Activated gamma-delta T cell (primary cell): ENCODE data around the gene NCKAP5.

Experiments
- DNase-seq: peaks from one replicate; lab custom pipeline; 2025; lab: John Stamatoyannopoulos, UW

NCKAP5 gene

GRCh38 chr2:132804051-132804450 is 764.2 kb downstream of the NCKAP5 start:
- DNase-seq, result no peak

- DNase-seq, result no peak
These were observed 769.9 kb downstream of the NCKAP5 start for GRCh38 chr2:132798341-132798740.

- DNase-seq, result no peak
These were observed 770.7 kb downstream of the NCKAP5 start for GRCh38 chr2:132797556-132797955.

GRCh38 chr2:132797071-132797470 is 771.2 kb downstream of the NCKAP5 start:
- no peak for DNase-seq

- no peak for DNase-seq
These were observed 773.0 kb downstream of the NCKAP5 start for GRCh38 chr2:132795220-132795619.

GRCh38 chr2:132793532-132793931 is 774.7 kb downstream of the NCKAP5 start:
- no peak for DNase-seq

GRCh38 chr2:132790207-132790785 is 778.0 kb downstream of the NCKAP5 start:
- no peak for DNase-seq

- DNase-seq, result no peak
These were observed 779.2 kb downstream of the NCKAP5 start for GRCh38 chr2:132789066-132789465.

GRCh38 chr2:132788310-132788838 is 779.9 kb downstream of the NCKAP5 start:
- DNase-seq, result no peak

- DNase-seq, result no peak
These were observed 784.4 kb downstream of the NCKAP5 start for GRCh38 chr2:132783883-132784282.

GRCh38 chr2:132782176-132782783 is 786.0 kb downstream of the NCKAP5 start:
- DNase-seq, result no peak

GRCh38 chr2:132780651-132781050 is 787.6 kb downstream of the NCKAP5 start:
- no peak for DNase-seq

GRCh38 chr2:132779206-132779721 is 789.0 kb downstream of the NCKAP5 start:
- DNase-seq, result no peak

GRCh38 chr2:132776287-132776686 is 792.0 kb downstream of the NCKAP5 start:
- no peak for DNase-seq

GRCh38 chr2:132774189-132774588 is 794.1 kb downstream of the NCKAP5 start:
- no peak for DNase-seq

- no peak for DNase-seq
These were observed 794.9 kb downstream of the NCKAP5 start for GRCh38 chr2:132773331-132773730.

- no peak for DNase-seq
These were observed 795.9 kb downstream of the NCKAP5 start for GRCh38 chr2:132772340-132772739.

GRCh38 chr2:132766573-132766972 is 801.7 kb downstream of the NCKAP5 start:
- no peak for DNase-seq

GRCh38 chr2:132761437-132761836 is 806.8 kb downstream of the NCKAP5 start:
- DNase-seq, result no peak

- DNase-seq, result no peak
These were observed 807.3 kb downstream of the NCKAP5 start for GRCh38 chr2:132760971-132761370.

- no peak for DNase-seq
These were observed 807.9 kb downstream of the NCKAP5 start for GRCh38 chr2:132760405-132760804.

- DNase-seq, result no peak
These were observed 809.3 kb downstream of the NCKAP5 start for GRCh38 chr2:132758995-132759394.

- no peak for DNase-seq
These were observed 810.6 kb downstream of the NCKAP5 start for GRCh38 chr2:132757676-132758075.
